GM12891 (cell line): ENCODE results near the gene FOXP3.

Experiments
- POLR2A ChIP-seq: IDR thresholded peaks from 2 replicates; pipeline ENCODE4 v1.6.1; 2011; ENCODE audit warnings: low read depth, low read length, control low read depth
- POLR2AphosphoS5 ChIP-seq: IDR thresholded peaks from 2 replicates; pipeline ENCODE4 v1.6.1; 2011; ENCODE audit warnings: low read depth, low read length, control low read depth
- SPI1 ChIP-seq: IDR thresholded peaks from 2 replicates; pipeline ENCODE4 v1.6.1; 2011; ENCODE audit warnings: low read depth, low read length, control low read depth
- TAF1 ChIP-seq: IDR thresholded peaks from 2 replicates; pipeline ENCODE4 v1.6.1; 2011; ENCODE audit warnings: low read depth, low read length, control low read depth

DNA sequence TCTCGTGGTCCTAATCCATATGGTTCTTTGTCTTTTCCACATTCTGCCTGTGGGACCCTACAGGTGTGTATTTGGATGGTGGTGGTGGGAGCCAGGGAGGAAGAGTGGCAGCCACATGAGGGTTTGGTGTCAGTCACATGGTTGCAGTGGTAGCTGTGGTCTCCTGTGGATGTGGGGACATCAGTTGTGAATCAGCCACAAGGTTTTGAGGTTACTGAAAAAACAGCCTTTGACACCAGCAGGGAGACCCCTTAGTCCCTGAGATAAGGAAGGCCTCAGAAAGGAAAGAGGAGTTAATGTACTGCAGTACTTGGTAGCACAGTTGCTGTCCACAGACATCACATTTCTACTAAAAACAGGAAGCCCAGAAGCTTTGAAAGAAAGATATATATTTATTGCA lies 23.2 kb upstream of the FOXP3 start:
- TF ChIP-seq POLR2A (no peak), POLR2AphosphoS5 (no peak), SPI1 (no peak), TAF1 (no peak)
